LNCaP clone FGC (cell line): ENCODE results near the gene NDUFB5.

Source experiments
- DNase-seq: peaks from one replicate; pipeline ENCODE4 v3.0.0-alpha.2; 2011; ENCODE audit warnings: low read depth
- H3K4me3 ChIP-seq: 2 replicates; pipeline ENCODE4 v1.5.1; 2011; ENCODE audit warnings: mild to moderate bottlenecking, low read depth, low read length, control low read depth
- CTCF ChIP-seq: IDR thresholded peaks from 2 replicates; pipeline ENCODE4 v1.5.1; 2012; ENCODE audit warnings: mild to moderate bottlenecking; ENCODE audit not compliant: control insufficient read depth, insufficient read depth; ENCODE audit errors: extremely low read depth

NDUFB5 gene

GRCh38 chr3:179663093-179663492 lies 58.5 kb downstream of the NDUFB5 start:
- no peak for TF ChIP-seq CTCF
- DNase-seq = no peak
- H3K4me3 ChIP-seq = no peak overlapping the region

GRCh38 chr3:179666030-179666429 lies 61.4 kb downstream of the NDUFB5 start:
- TF ChIP-seq CTCF = no peak
- no peak overlapping the region for H3K4me3 ChIP-seq
- no peak for DNase-seq

GRCh38 chr3:179666436-179667035 lies 61.9 kb downstream of the NDUFB5 start:
- no peak for DNase-seq
- no peak overlapping the region for H3K4me3 ChIP-seq
- TF ChIP-seq CTCF = no peak

GRCh38 chr3:179668429-179668828 lies 63.8 kb downstream of the NDUFB5 start:
- H3K4me3 ChIP-seq = no peak overlapping the region
- no peak for DNase-seq
- no peak for TF ChIP-seq CTCF

GRCh38 chr3:179670311-179670710 lies 65.7 kb downstream of the NDUFB5 start:
- H3K4me3 ChIP-seq = no peak overlapping the region
- DNase-seq = no peak
- no peak for TF ChIP-seq CTCF

GRCh38 chr3:179671309-179671708 lies 66.7 kb downstream of the NDUFB5 start:
- H3K4me3 ChIP-seq = no peak overlapping the region
- no peak for DNase-seq
- TF ChIP-seq CTCF = no peak

- no peak for TF ChIP-seq CTCF
- H3K4me3 ChIP-seq = no peak overlapping the region
- no peak for DNase-seq
These were observed 67.2 kb downstream of the NDUFB5 start for GRCh38 chr3:179671747-179672242.
